CD4-positive, alpha-beta T cell treated with Interleukin-4 for 1 hour (primary cell): Measurements from ENCODE around the gene SLC7A4.
"Not testable (repeated sequence)": the region's sequence is repeated elsewhere in the genome, so short reads cannot be mapped to it uniquely, and the experiment has no call there.

Experiments
- DNase-seq, 2 donors: peaks; one replicate each; pipeline ENCODE4 v3.0.0-alpha.2; 2020 to 2022

The SLC7A4 gene

DNA sequence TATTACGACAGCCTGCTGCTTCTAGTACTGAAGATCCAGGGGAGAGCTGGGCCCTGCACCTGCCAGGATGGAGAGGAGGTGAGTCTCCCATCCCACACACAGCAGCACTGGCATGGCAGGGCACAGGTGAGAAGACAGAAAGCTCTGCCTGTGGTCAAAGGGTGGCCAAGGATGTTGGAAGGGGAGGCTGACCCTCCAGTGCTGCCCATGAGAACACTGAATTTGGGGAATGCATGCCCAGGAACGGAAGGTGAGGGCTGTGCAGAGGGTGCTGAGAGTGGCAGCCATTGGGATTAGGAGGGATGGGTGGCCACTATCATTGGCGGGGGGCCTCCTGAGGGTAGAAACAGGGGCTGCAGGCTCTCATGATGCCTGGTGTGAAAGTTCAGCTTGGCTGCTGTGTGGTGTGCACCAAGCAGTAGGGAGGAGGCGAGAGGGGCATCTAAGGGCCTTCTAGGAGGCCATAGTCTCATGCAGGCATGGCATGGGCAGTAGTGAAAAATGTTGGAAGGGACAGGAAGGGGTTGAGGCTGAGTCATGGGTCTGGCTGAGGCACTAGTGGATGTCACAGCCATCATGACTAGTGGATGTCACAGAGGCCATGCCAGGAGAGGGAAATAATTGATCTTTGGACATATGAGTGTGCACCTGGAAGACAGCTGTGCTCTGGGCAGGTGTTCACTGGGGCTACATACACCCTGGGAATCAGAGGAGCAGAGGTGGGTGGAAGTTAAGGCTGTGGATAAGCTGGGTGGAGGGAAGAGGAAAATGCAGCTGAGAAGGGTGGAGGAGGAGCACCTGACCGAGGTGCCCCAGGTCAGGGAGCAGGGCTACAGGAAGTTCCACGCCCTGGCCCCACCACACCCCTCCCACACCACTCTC is 10.9 kb upstream of the SLC7A4 start:
- DNase-seq, result no peak

DNA sequence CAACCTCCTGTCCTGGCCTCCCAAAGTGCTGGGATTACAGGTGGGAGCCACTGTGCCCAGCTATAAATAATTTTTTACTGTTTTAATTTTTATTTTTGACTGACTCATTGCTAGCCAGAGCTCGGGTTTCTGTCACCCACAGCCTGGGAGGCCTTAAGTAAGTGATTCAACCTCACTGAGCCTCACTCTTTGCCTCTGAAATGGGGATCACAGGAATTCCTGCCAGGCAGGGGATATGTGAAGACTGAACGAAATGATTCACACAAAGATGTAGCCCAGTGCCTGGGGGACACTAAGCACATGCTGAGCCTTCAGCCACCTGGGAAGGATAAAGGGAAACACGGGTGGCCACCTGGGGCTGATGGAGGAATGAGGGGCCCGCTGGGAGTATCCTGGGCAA is 9.6 kb upstream of the SLC7A4 start:
- no peak for DNase-seq

DNA sequence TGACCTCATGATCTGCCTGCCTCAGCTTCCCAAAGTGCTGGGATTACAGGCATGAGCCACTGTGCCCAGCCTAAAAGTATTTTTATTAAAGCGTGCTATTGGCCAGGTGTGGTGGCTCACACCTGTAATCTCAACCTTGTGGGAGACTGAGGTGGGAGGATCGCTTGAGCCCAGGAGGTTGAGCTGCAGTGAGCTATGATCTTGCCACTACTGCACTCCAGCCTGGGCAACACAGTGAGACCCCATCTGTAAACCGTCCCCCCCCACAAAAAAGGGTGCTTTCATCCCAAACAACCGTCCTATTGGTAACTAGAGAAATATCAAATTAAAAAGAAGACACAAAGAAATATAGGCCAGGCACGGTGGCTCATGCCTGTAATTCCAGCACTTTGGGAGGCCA is 6.8 kb upstream of the SLC7A4 start:
- not testable (repeated sequence) for DNase-seq

DNA sequence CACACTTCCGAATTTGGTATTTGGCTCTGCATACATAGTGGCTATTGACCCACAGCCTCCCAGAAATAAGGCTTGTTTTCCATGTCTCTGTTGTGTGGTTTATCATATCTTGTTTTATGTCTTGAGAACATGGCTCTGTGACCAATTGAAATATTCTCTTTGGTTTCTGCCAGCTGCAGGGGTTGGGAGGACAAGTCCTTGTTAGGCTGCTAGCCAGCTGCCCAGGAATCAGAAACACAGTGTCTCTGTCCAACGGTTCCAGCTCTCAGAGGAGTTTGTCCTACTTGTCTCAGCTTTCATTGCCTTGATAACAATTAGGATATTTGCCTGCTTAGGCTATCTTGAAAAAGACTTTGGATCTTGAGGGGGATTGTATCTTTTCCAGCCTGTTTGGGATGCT is 6.0 kb upstream of the SLC7A4 start:
- no peak for DNase-seq

DNA sequence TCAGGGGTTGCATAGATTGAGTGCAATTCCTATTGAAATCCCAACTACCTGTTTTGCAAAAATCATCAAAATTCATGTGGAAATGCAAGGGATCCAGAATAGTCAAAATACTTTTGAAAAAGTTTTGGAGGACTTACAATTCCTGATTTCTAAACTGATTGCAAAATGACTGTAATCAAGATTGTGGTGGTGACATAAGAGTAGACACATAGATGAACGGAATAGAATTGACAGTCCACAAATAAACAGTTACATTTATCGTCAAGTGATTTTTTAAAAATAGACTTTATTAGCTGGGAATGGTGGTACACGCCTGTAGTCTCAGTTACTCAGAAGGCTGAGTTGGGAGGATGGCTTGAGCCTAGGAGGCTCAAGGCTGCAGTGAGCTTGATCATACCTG is 2.6 kb upstream of the SLC7A4 start:
- DNase-seq, result no peak

DNA sequence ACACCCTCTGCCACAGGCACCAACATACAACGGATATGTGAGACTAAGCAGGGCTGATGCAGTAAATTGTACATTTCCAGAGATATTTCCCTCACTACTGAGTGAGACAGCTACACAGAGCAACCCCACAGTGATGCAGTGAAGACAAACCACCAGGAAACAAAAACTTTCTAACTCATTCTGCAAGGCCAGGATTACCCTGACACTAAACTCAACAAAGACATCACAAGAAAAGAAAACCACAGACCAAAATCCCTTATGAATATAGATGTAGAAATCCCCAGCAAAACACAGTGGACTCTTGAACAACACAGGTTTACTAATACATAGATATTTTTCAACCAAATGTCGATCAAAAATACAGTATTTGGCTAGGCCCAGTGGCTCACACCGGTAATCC is 1.5 kb upstream of the SLC7A4 start:
- no peak for DNase-seq

GRCh38 chr22:21032868-21033688 is 717 bp upstream of the SLC7A4 start:
- DNase-seq, result no peak

DNA sequence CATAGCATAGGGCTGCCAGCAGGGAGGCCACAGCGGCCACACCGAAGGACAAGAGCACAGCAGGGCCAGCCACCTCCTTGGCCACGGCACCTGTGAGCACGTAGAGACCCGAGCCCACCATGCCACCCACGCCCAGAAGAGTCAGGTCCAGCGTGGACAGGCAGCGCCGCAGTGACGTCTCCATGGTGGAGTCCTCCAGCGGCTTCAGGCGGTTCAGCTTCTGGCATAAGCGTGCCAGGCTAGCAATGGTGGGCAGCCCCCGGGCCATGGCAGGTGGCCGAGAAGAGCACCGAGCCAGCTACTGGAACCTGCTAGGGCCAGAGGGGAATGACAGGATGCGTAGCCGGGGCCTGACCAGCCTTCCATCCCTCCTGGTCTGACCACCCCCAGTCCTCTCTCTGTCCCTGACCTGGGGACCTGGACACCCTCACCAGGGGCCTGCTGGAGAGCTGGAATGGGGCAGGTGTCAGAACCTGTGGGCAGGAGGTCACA is 770 bp downstream of the SLC7A4 start:
- DNase-seq, result no peak

DNA sequence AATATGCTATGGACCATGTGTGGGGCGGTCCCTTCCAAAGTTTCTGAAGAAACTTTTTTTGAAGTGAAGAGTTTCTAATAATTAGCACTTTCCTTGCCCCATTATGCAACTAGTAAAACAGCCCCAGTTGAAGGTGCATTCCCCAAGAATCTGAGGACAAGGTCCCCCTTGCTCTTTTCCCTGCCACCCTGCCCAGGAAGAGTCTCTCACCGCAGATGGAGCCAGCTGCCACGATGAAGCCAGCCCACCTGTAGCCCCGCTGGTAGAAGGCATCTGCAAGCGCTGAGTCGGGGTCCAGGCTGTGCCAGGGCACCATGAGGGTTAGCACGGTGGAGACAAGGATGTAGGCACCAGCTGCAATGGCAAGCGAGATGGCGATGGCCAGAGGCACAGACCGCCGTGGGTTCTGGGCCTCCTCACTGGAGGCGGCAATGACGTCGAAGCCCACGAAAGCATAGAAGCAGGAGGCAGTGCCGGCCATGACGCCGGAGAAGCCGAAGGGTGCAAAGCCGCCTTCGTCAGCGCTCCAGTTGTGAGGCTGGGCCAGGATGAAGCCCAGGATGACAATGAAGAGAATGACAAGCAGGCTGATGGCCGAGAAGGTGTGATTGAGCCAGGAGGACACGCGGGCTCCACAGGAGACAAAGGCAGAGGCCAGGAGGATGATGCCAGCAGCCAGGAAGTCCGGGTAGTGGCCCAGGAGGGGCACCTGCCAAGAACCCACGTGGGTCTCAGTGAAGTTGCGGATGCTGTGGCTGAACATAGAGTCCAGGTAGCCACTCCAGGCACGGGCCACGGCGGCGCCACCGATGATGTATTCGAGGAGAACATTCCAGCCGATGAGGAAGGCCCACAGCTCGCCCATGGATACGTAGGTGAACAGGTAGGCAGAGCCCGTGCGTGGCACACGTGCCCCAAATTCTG is 1.5 kb downstream of the SLC7A4 start:
- DNase-seq, result no peak

- no peak for DNase-seq
Measured at GRCh38 chr22:21030032-21030431, 2.3 kb downstream of the SLC7A4 start.

DNA sequence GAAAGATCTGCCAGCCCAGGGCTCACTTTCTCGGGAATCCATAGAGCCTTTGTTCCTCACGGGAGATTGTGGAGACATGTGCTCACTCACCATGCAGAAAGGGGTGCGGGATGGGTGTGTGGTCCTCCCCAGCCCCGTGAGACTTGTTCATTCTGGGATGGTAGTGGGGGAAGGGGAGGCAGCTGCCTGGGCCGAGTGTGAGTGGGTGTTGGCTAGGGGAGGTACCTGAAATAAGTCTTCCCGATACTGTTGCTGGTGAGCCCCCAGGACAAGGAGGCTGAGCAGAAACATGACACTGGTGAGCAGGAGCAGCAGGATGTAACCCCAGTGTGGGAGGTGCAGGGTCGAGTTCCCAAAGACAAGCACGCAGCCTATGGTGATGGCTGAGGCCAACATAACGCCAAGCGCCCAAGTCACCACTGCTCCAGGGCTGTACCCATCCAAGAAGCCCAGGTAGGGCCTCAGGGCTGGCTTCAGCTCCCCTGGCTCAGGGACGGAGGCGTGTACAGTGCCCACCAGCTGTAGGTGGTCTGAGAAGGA is 2.8 kb downstream of the SLC7A4 start:
- DNase-seq, result no peak

- no peak for DNase-seq
Measured at GRCh38 chr22:21028277-21029251, 3.8 kb downstream of the SLC7A4 start.

GRCh38 chr22:21026783-21027692 is 5.3 kb downstream of the SLC7A4 start:
- no peak for DNase-seq

- no peak for DNase-seq
Measured at GRCh38 chr22:21025763-21026755, 6.3 kb downstream of the SLC7A4 start.

GRCh38 chr22:21025266-21025665 is 7.1 kb downstream of the SLC7A4 start:
- DNase-seq, result no peak

GRCh38 chr22:21022955-21023614 is 9.3 kb downstream of the SLC7A4 start:
- DNase-seq, result no peak

DNA sequence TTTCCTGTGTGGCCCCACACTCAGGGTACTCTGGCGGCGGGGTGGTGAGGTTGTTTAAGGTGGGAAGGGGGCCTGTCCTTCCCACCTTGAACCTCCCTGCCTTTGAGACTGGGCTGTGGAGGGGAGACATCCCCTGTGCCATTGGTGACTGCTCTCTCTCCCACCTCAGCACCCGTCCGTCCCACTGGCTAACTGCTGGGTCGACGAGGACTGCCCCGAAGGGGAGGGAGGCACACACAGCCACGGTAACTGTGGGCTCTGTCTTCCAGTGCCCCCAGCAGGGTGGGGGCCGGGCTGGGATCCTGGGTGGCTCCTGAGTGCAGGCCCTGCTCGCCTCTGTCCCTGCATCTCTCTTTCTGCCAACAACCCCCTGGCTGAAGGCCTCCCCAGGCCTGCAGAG is 9.9 kb downstream of the SLC7A4 start:
- no peak for DNase-seq

- no peak for DNase-seq
Measured at GRCh38 chr22:21020802-21021429, 11.4 kb downstream of the SLC7A4 start.
